H1 (cell line): ENCODE measurements around the gene CD34. TPM values are rescaled to one million over a fixed set of nuclear protein-coding genes. Genes with fewer than 3 reads are reported as not detected.

Experiments used
- CTCF ChIA-PET: fragments of 300-600 bp; sonication (Branson Sonifier 250); formaldehyde crosslinking; loops from one replicate; lab custom pipeline; 2021; ENCODE audit not compliant: partially characterized antibody; lab: Charles Lee
- POLR2A ChIA-PET: fragments of 300-600 bp; sonication (Branson Sonifier 250); formaldehyde crosslinking; loops from one replicate; lab custom pipeline; 2021; ENCODE audit warnings: inconsistent platforms; ENCODE audit not compliant: partially characterized antibody; lab: Charles Lee
- DNase-seq, 2 experiments: peaks; one replicate each; pipeline versions ENCODE4 v3.0.0 to v3.0.0-alpha.2; 2010 to 2022; ENCODE audit warnings: low spot score in 2 of 2, low read depth in 1 of 2, mixed read lengths in 1 of 2
- FAIRE-seq: peaks from 2 replicates; lab custom pipeline; 2011; peaks lifted over from hg19 to GRCh38; lab: Jason Lieb, UNC
- H2AFZ ChIP-seq: 2 replicates; pipeline ENCODE4 v1.8.1; 2012; ENCODE audit warnings: low read length, inconsistent platforms
- H2AK5ac ChIP-seq: 2 replicates; pipeline ENCODE4 v1.6.1; 2013; ENCODE audit warnings: low read depth, low read length
- H2BK120ac ChIP-seq: replicated peaks from 2 replicates; pipeline ENCODE3; 2013; ENCODE audit warnings: low read depth, low read length, inconsistent platforms
- H2BK12ac ChIP-seq: 2 replicates; pipeline ENCODE4 v1.6.1; 2013; ENCODE audit warnings: low read depth, low read length
- H2BK15ac ChIP-seq: 2 replicates; pipeline ENCODE4 v1.6.1; 2013; ENCODE audit warnings: low read length
- H2BK20ac ChIP-seq: 2 replicates; pipeline ENCODE4 v1.6.1; 2013; ENCODE audit warnings: low read length
- H2BK5ac ChIP-seq: 2 replicates; pipeline ENCODE4 v1.6.1; 2013; ENCODE audit warnings: low read depth, low read length
- H3K14ac ChIP-seq: 2 replicates; pipeline ENCODE4 v1.6.1; 2013; ENCODE audit warnings: inconsistent platforms; ENCODE audit not compliant: insufficient read length
- H3K18ac ChIP-seq: 2 replicates; pipeline ENCODE4 v1.6.1; 2013; ENCODE audit warnings: low read length; ENCODE audit errors: extremely low read depth
- H3K23ac ChIP-seq: 2 replicates; pipeline ENCODE4 v1.6.1; 2013; ENCODE audit warnings: inconsistent platforms; ENCODE audit not compliant: insufficient read length
- H3K23me2 ChIP-seq: 2 replicates; pipeline ENCODE4 v1.6.1; 2013; ENCODE audit warnings: low read depth, low read length
- H3K27ac ChIP-seq: 2 replicates; pipeline ENCODE4 v1.6.1; 2011; ENCODE audit warnings: low read depth, low read length, inconsistent platforms
- H3K27me3 ChIP-seq, 4 experiments: replicated peaks in 1 of 4; 1 replicate in 1 of 4; 2 replicates in 3 of 4; pipeline versions ENCODE4 v1.6.1 to v1.8.1; 2011 to 2013; ENCODE audit warnings: low read length in 3 of 4, mild to moderate bottlenecking in 3 of 4, inconsistent platforms in 2 of 4, mixed read lengths in 2 of 4, moderate library complexity in 1 of 4; ENCODE audit not compliant: control insufficient read depth in 3 of 4, insufficient read depth in 3 of 4; ENCODE audit errors: extremely low read depth in 1 of 4
- H3K36me3 ChIP-seq, 4 experiments: 2 replicates each; pipeline versions ENCODE4 v1.6.1 to v1.8.1; 2011 to 2013; ENCODE audit warnings: mild to moderate bottlenecking in 4 of 4, low read length in 3 of 4, moderate library complexity in 2 of 4, control low read depth in 1 of 4, inconsistent platforms in 1 of 4; ENCODE audit not compliant: insufficient read depth in 4 of 4, control insufficient read depth in 2 of 4
- H3K4ac ChIP-seq: replicated peaks from 2 replicates; pipeline ENCODE3; 2013; ENCODE audit warnings: low read length, low read depth, mixed read lengths, inconsistent platforms; ENCODE audit not compliant: insufficient read length
- H3K4me1 ChIP-seq, 4 experiments: replicated peaks in 1 of 4; 1 replicate in 1 of 4; 2 replicates in 3 of 4; pipeline versions ENCODE4 v1.6.1 to v1.8.1; 2011 to 2013; ENCODE audit warnings: low read length in 3 of 4, inconsistent platforms in 2 of 4, mixed read lengths in 1 of 4; ENCODE audit not compliant: insufficient read depth in 4 of 4, control insufficient read depth in 3 of 4
- H3K4me2 ChIP-seq, 2 experiments: 2 replicates each; pipeline versions ENCODE4 v1.6.1 to v1.8.1; 2011 to 2013; ENCODE audit warnings: low read depth in 2 of 2, low read length in 2 of 2, control low read depth in 1 of 2, inconsistent platforms in 1 of 2, mild to moderate bottlenecking in 1 of 2; ENCODE audit not compliant: insufficient read depth in 1 of 2
- H3K4me3 ChIP-seq, 4 experiments: fragments of 200-600, 300-600 bp in 1 of 4; sonication (generic), shearing (Covaris generic), sonication (Bioruptor Twin) in 1 of 4; 2 replicates each; pipeline versions ENCODE4 v1.5.1 to v1.8.1; 2011 to 2016; ENCODE audit warnings: low read length in 4 of 4, low read depth in 3 of 4, control low read depth in 2 of 4, inconsistent platforms in 2 of 4, mild to moderate bottlenecking in 2 of 4, mixed read lengths in 1 of 4, moderate library complexity in 1 of 4; ENCODE audit not compliant: insufficient read depth in 2 of 4; ENCODE audit errors: extremely low read depth in 1 of 4
- H3K56ac ChIP-seq: replicated peaks from 2 replicates; pipeline ENCODE3; 2013; ENCODE audit warnings: low read depth, mild to moderate bottlenecking, mixed read lengths, low read length, inconsistent platforms; ENCODE audit not compliant: insufficient read length
- H3K79me1 ChIP-seq: 2 replicates; pipeline ENCODE4 v1.6.1; 2013; ENCODE audit warnings: low read depth, low read length, control low read depth
- H3K79me2 ChIP-seq, 2 experiments: 2 replicates each; pipeline versions ENCODE4 v1.6.1 to v1.8.1; 2012 to 2013; ENCODE audit warnings: low read length in 2 of 2, mild to moderate bottlenecking in 2 of 2, inconsistent platforms in 1 of 2; ENCODE audit not compliant: insufficient read depth in 2 of 2, control insufficient read depth in 1 of 2
- H3K9ac ChIP-seq, 4 experiments: replicated peaks in 1 of 4; 1 replicate in 1 of 4; 2 replicates in 3 of 4; pipeline versions ENCODE4 v1.6.1 to v1.8.1; 2011 to 2013; ENCODE audit warnings: low read depth in 3 of 4, low read length in 3 of 4, control low read depth in 2 of 4, mild to moderate bottlenecking in 2 of 4, moderate library complexity in 2 of 4, inconsistent platforms in 1 of 4; ENCODE audit errors: extremely low read depth in 1 of 4
- H3K9me3 ChIP-seq, 2 experiments: 2 replicates each; pipeline versions ENCODE4 v1.6.1 to v1.8.1; 2012 to 2013; ENCODE audit warnings: mild to moderate bottlenecking in 2 of 2, moderate library complexity in 2 of 2, control low read depth in 1 of 2, inconsistent platforms in 1 of 2, low read depth in 1 of 2, low read length in 1 of 2, mixed read lengths in 1 of 2; ENCODE audit not compliant: insufficient read depth in 2 of 2
- H4K20me1 ChIP-seq, 2 experiments: replicated peaks in 1 of 2; 2 replicates each; pipeline versions ENCODE3 to v1.8.1; 2011 to 2013; ENCODE audit warnings: inconsistent platforms in 2 of 2, low read length in 2 of 2, mild to moderate bottlenecking in 1 of 2; ENCODE audit not compliant: insufficient read depth in 2 of 2, control insufficient read depth in 1 of 2
- H4K5ac ChIP-seq: 2 replicates; pipeline ENCODE4 v1.6.1; 2013; ENCODE audit warnings: low read length, low read depth, mixed read lengths, inconsistent platforms; ENCODE audit not compliant: insufficient read length
- H4K8ac ChIP-seq: 2 replicates; pipeline ENCODE4 v1.8.0; 2013; ENCODE audit warnings: mild to moderate bottlenecking, moderate library complexity, low read length, inconsistent platforms; ENCODE audit not compliant: insufficient read depth; ENCODE audit errors: extremely low read depth
- H4K91ac ChIP-seq: replicated peaks from 2 replicates; pipeline ENCODE3; 2013; ENCODE audit warnings: low read length, mixed read lengths, inconsistent platforms; ENCODE audit not compliant: insufficient read length
- ATF2 ChIP-seq: IDR thresholded peaks from 2 replicates; pipeline ENCODE4 v1.6.1; 2012; ENCODE audit warnings: low read length, inconsistent platforms
- ATF3 ChIP-seq: IDR thresholded peaks from 2 replicates; pipeline ENCODE4 v1.6.1; 2011; ENCODE audit warnings: low read depth, mild to moderate bottlenecking, low read length; ENCODE audit not compliant: insufficient read depth
- BACH1 ChIP-seq: IDR thresholded peaks from 2 replicates; pipeline ENCODE4 v1.6.1; 2012; ENCODE audit warnings: low read length, improper control_type of control experiment
- CTBP2 ChIP-seq: IDR thresholded peaks from 2 replicates; pipeline ENCODE4 v1.7.0; 2011; ENCODE audit warnings: borderline replicate concordance, mild to moderate bottlenecking, moderate library complexity, mixed read lengths, low read length; ENCODE audit not compliant: insufficient read depth, insufficient read length
- E2F6 ChIP-seq: IDR thresholded peaks from 2 replicates; pipeline ENCODE4 v1.6.1; 2012; ENCODE audit warnings: inconsistent platforms
- GABPA ChIP-seq: IDR thresholded peaks from 2 replicates; pipeline ENCODE4 v1.6.1; 2011; ENCODE audit warnings: mild to moderate bottlenecking, low read length, moderate library complexity, borderline replicate concordance; ENCODE audit not compliant: insufficient read depth
- MAFK ChIP-seq: IDR thresholded peaks from 2 replicates; pipeline ENCODE4 v1.6.1; 2012; ENCODE audit warnings: low read depth, mild to moderate bottlenecking, improper control_type of control experiment, low read length
- NRF1 ChIP-seq: IDR thresholded peaks from 2 replicates; pipeline ENCODE4 v1.6.1; 2011; ENCODE audit warnings: mild to moderate bottlenecking, low read depth, low read length, improper control_type of control experiment
- POLR2A ChIP-seq, 2 experiments: IDR thresholded peaks; 1 replicate in 1 of 2; 2 replicates in 1 of 2; pipeline ENCODE4 v1.6.1; 2011; ENCODE audit warnings: low read depth in 2 of 2, low read length in 2 of 2, mild to moderate bottlenecking in 2 of 2; ENCODE audit errors: control extremely low read depth in 1 of 2
- POU5F1 ChIP-seq: IDR thresholded peaks from 2 replicates; pipeline ENCODE4 v1.6.1; 2011; ENCODE audit warnings: low read depth, mild to moderate bottlenecking, low read length, moderate library complexity
- SIRT6 ChIP-seq: IDR thresholded peaks from one replicate; pipeline ENCODE4 v1.7.1; 2012; ENCODE audit warnings: low read length, inconsistent platforms
- SUZ12 ChIP-seq: fragments of 200-600 bp; sonication (generic); IDR thresholded peaks from 2 replicates; pipeline ENCODE4 v1.6.1; 2012; ENCODE audit warnings: mild to moderate bottlenecking, inconsistent platforms, low read length, moderate library complexity, mixed read lengths
- WGBS, 2 experiments: shearing (Covaris generic) in 1 of 2; methylation state at CpG; one replicate each; pipeline versions ENCODE4 v1.1.6 to v1.1.7; 2013 to 2015; ENCODE audit warnings: low lambda C conversion rate in 2 of 2, mixed read lengths in 2 of 2, inconsistent platforms in 1 of 2, low coverage in 1 of 2, missing lambda C conversion rate in 1 of 2; ENCODE audit not compliant: insufficient replicate concordance in 2 of 2, insufficient coverage in 1 of 2, insufficient read length in 1 of 2; ENCODE audit errors: extremely low coverage in 1 of 2, missing lambda C conversion rate in 1 of 2; 5-methylcytosine and 5-hydroxymethylcytosine counted together
- polyA plus RNA-seq, 7 experiments: library from polyadenylated mRNA; depleted of rRNA in 3 of 7; stranded (reverse) in 5 of 7; unstranded in 2 of 7; fragments of >200 nt in 5 of 7; fragments of 200-250 nt in 2 of 7; gene quantifications; 1 replicate in 5 of 7; 2 replicates in 1 of 7; 4 replicates in 1 of 7; pipeline versions ENCODE4 v1.2.1 to v1.2.3, GENCODE V29; 2011 to 2013; ENCODE audit warnings: missing spikeins in 2 of 7, mixed read lengths in 2 of 7
- total RNA-seq: library from RNA; stranded (reverse); fragmentation: NEBNext Ultra II Directional; extraction: Animal tissue kit (Norgen Biotek cat#: 25700); gene quantifications from 2 replicates; pipeline ENCODE4 v1.2.1, GENCODE V29; 2021

The CD34 gene
- total and polyA plus RNA-seq, 2 of the 8 experiments (the other 6 are each of a cell fraction or from before 2014, with no cell fraction given) = 0.39 to 0.54 TPM

DNA sequence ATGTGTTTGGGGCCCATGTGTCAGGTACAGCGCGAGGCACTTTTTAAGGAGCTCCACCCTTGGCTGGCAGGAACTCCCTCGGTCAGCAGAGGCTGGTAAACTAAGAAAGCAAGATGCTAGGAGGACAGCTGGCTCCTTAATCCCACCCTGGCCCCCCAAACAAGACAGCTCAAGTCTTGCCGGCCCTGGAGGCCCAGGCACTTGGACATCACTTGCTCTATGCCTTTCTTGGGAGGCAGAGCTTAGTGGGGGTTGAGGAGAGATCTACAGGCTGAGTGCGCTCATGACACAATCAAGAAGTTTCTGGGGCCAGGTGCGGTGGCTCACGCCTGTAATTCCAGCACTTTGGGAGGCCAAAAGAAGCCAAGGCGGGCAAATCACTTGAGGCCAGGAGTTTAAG is 78.1 kb downstream of the CD34 start:
- Histone ChIP-seq H4K8ac (no peak overlapping the region), H2BK15ac (no peak overlapping the region), H3K4me2 (no peak overlapping the region), H4K91ac (no peak overlapping the region), H3K4me3 (no peak overlapping the region), H3K9ac (no peak overlapping the region), H2BK120ac (no peak overlapping the region), H4K20me1 (peaks cover 0 to 1% of the 10 kb centered on the region in 2 experiments), H2AK5ac (no peak overlapping the region), H3K23ac (no peak overlapping the region), H3K4me1 (no peaks in the 10 kb centered on the region), H3K27ac (no peak overlapping the region), H2BK20ac (no peak overlapping the region), H2AFZ (no peak overlapping the region), H3K18ac (no peak overlapping the region), H3K79me1 (no peaks in the 10 kb centered on the region), H2BK12ac (no peak overlapping the region), H3K36me3 (no peaks in the 10 kb centered on the region), H3K23me2 (no peaks in the 10 kb centered on the region), H3K27me3 (no peaks in the 10 kb centered on the region), H3K14ac (no peak overlapping the region), H3K9me3 (no peaks in the 10 kb centered on the region), H3K79me2 (no peaks in the 10 kb centered on the region), H3K4ac (no peak overlapping the region), H2BK5ac (no peak overlapping the region), H3K56ac (no peak overlapping the region), H4K5ac (no peak overlapping the region)
- ChIA-PET POLR2A (interaction anchor here (0.9 to 1.5 kb wide), 2 partner anchors 10 to 36 kb away, joined by 3 read pairs; no protein-coding TSS in a partner anchor), CTCF (interaction anchor here (0.8 to 12.1 kb wide), 11 partner anchors 10 to 149 kb away, joined by 3 to 113 read pairs (median 7); no protein-coding TSS in a partner anchor)
- WGBS, 2 experiments = 96% methylated on average over 8 of the region's 8 CpGs; no CpG with 5 or more reads in 1 of the 2 experiments
- DNase-seq (no peak), FAIRE-seq (no peak)
- TF ChIP-seq BACH1 (no peak), POU5F1 (no peak), E2F6 (no peak), ATF2 (no peak), GABPA (no peak), CTBP2 (no peak), NRF1 (no peak), POLR2A (IDR thresholded peaks at IDR 0.05; ENCODE audit: control extremely low read depth in 1 of 2, low read depth in 2 of 2, low read length in 2 of 2) (no peak), ATF3 (no peak), MAFK (no peak), SIRT6 (no peak), SUZ12 (no peak)
